ENCODE data around the gene TOX4. TPM values are rescaled to one million over a fixed set of nuclear protein-coding genes. Genes with fewer than 3 reads are reported as not detected.

The TOX4 gene
- total and polyA plus RNA-seq, 9 donors, result 21.8 to 75.3 (median 64.4) TPM

GRCh38 chr14:21505012-21505553 lies 28.1 kb downstream of the TOX4 start:
- TF ChIP-seq CTCF (IDR thresholded peaks at IDR 0.05) (no peak), EP300 (IDR thresholded peaks at IDR 0.05) (no peak), POLR2A (IDR thresholded peaks at IDR 0.05) (no peak)
- no peak overlapping the region for H3K4me3 ChIP-seq
- H3K27ac ChIP-seq, result no peak overlapping the region
- H3K9me3 ChIP-seq, result no peaks in the 10 kb centered on the region
- H3K36me3 ChIP-seq, result no peaks in the 10 kb centered on the region
- peaks cover 2% of the 10 kb centered on the region for H3K4me1 ChIP-seq (ENCODE audit: insufficient read depth)
- DNase-seq, result no peak
- intact Hi-C loops (cut with DNase I), result no loop called here
- no peaks in the 10 kb centered on the region for H3K27me3 ChIP-seq

- H3K4me3 ChIP-seq, result no peak overlapping the region
- H3K27me3 ChIP-seq, result no peaks in the 10 kb centered on the region
- no peak for TF ChIP-seq EP300 (IDR thresholded peaks at IDR 0.05)
- no peak for TF ChIP-seq CTCF (IDR thresholded peaks at IDR 0.05)
- TF ChIP-seq POLR2A (IDR thresholded peaks at IDR 0.05), result no peak
- intact Hi-C loops (cut with DNase I), result loop anchor here in 1 of 4 donors (2.0 kb wide), 1 partner anchor 24 kb away; no protein-coding TSS in a partner anchor
- WGBS, 3 donors, result 86 to 91% (median 88%) methylated on average over 2 of the region's 2 CpGs
- H3K36me3 ChIP-seq, result no peaks in the 10 kb centered on the region
- H3K4me1 ChIP-seq (ENCODE audit: insufficient read depth), result peaks cover 2% of the 10 kb centered on the region
- no peak overlapping the region for H3K27ac ChIP-seq
- DNase-seq, result no peak
- H3K9me3 ChIP-seq, result no peaks in the 10 kb centered on the region
These were observed 29.6 kb downstream of the TOX4 start for GRCh38 chr14:21506557-21506956.

- WGBS, 3 donors, result 58 to 74% (median 69%) methylated on average over 6 of the region's 6 CpGs
- Histone ChIP-seq H3K4me1 (ENCODE audit: insufficient read depth) (peaks cover 2% of the 10 kb centered on the region), H3K27ac (no peak overlapping the region), H3K36me3 (no peaks in the 10 kb centered on the region), H3K9me3 (no peaks in the 10 kb centered on the region), H3K27me3 (no peaks in the 10 kb centered on the region), H3K4me3 (peak overlapping the region; percentile 94)
- TF ChIP-seq EP300 (IDR thresholded peaks at IDR 0.05) (no peak), POLR2A (IDR thresholded peaks at IDR 0.05) (no peak), CTCF (IDR thresholded peaks at IDR 0.05) (no peak)
- DNase-seq, result no peak
- intact Hi-C loops (cut with DNase I), result no loop called here
These were observed 32.6 kb downstream of the TOX4 start for GRCh38 chr14:21509432-21510143.

GRCh38 chr14:21510735-21511657 lies 34.0 kb downstream of the TOX4 start, which contains the start of gene METTL3:
TSS of gene METTL3 (minus strand) at chr14:21511340. CDS start at chr14:21511223, 117 bp downstream.
- no peak for TF ChIP-seq CTCF (IDR thresholded peaks at IDR 0.05)
- no peak for TF ChIP-seq EP300 (IDR thresholded peaks at IDR 0.05)
- peak; percentile 14 for TF ChIP-seq POLR2A (IDR thresholded peaks at IDR 0.05)
- intact Hi-C loops (cut with DNase I), result no loop called here

More at GRCh38 chr14:21510735-21511657, 34.0 kb downstream of the TOX4 start, which contains the start of gene METTL3:
- H3K27ac ChIP-seq, result peak within 1 kb of the TSS in 1 of 2 donors; percentile 54
- no peaks in the 10 kb centered on the region for H3K27me3 ChIP-seq
- H3K36me3 ChIP-seq, result no peaks in the 10 kb centered on the region
- 0% methylated on average over 52 to 53 of the region's 53 CpGs for WGBS, 3 donors
- no peaks in the 10 kb centered on the region for H3K9me3 ChIP-seq
- peak within 1 kb of the TSS; percentile 94 for H3K4me3 ChIP-seq
- peak; percentile 96 to 98 (median 97) for DNase-seq
- H3K4me1 ChIP-seq (ENCODE audit: insufficient read depth), result peaks cover 2% of the 10 kb centered on the region

Data from ovary (tissue), 9 donors.